ENCODE data around the gene ELL2. TPM values are rescaled to one million over a fixed set of nuclear protein-coding genes. Genes with fewer than 3 reads are reported as not detected.

Gene ELL2
- polyA plus RNA-seq, 1 donor from 2014 or later = 1.4 TPM

DNA sequence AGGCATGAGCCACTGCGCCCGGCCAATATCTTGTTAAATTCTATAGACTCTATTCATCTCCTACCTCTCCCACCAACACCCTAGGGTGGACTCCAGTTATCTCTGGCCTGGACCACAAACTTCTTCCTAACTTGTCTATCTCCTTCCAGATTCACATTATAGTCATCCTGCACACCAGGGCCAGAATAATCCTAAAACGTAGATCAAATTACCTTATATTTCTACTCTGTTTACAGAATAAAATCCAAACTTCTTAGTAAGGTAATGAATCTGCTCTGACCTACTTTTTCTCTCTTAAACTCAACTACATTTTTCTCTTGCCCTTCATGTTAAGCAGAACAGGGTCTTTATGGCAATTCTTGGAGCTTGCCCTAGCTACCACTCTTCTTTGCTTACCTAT is 6.9 kb downstream of the ELL2 start:
- H3K9ac ChIP-seq (ENCODE audit: low read length) = no peak overlapping the region
- no peak overlapping the region for H3K27ac ChIP-seq (ENCODE audit: low read length)
- TF ChIP-seq SMC3 (conservative IDR thresholded peaks at IDR 0.05; ENCODE audit: poor library complexity) (no peak), RAD21 (conservative IDR thresholded peaks at IDR 0.05) (no peak), POLR2AphosphoS5 (IDR thresholded peaks at IDR 0.05) (no peak), TAF1 (IDR thresholded peaks at IDR 0.05; ENCODE audit: low read depth) (no peak), MXI1 (conservative IDR thresholded peaks at IDR 0.05; ENCODE audit: poor library complexity, severe bottlenecking) (no peak), REST (IDR thresholded peaks at IDR 0.05; ENCODE audit: borderline replicate concordance) (no peak), EZH2 (IDR thresholded peaks at IDR 0.05; ENCODE audit: borderline replicate concordance, insufficient read depth, low read length, poor library complexity, severe bottlenecking) (no peak), EP300 (conservative IDR thresholded peaks at IDR 0.05; ENCODE audit: poor library complexity, severe bottlenecking) (no peak)
- TF ChIP-seq, protein P1, sequence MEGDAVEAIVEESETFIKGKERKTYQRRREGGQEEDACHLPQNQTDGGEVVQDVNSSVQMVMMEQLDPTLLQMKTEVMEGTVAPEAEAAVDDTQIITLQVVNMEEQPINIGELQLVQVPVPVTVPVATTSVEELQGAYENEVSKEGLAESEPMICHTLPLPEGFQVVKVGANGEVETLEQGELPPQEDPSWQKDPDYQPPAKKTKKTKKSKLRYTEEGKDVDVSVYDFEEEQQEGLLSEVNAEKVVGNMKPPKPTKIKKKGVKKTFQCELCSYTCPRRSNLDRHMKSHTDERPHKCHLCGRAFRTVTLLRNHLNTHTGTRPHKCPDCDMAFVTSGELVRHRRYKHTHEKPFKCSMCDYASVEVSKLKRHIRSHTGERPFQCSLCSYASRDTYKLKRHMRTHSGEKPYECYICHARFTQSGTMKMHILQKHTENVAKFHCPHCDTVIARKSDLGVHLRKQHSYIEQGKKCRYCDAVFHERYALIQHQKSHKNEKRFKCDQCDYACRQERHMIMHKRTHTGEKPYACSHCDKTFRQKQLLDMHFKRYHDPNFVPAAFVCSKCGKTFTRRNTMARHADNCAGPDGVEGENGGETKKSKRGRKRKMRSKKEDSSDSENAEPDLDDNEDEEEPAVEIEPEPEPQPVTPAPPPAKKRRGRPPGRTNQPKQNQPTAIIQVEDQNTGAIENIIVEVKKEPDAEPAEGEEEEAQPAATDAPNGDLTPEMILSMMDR (IDR thresholded peaks at IDR 0.05; ENCODE audit: poor library complexity, severe bottlenecking) = no peak

DNA sequence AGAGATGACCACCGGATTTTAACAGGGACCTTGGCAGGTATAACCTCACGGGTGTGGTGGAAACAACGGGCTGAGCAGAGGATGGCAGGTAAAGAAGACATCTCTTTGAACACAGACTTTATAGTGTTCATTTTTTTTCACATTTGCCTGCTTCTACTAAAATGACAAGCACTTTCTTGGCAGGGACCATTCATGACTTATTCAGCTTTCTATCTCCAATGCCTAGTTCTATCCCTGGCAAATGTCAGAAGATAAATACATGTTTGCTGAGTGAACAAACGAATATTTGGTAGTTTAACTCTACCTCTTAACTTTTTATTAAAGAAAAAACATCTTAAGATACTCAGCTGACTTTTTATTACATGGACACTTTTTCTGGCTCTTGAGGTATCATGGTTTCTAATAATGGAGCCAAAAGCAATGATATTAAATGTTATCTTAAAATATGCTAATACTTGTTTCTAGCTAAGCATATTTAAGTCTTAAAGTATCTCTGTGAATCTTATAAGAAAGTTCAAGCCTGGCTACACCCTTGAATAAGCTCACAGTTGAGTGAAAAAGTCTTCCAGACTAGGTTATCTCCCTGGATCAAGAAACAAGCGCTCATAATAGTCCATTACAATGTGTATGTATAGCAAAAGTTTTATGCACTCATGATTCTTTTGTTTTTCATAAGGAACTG is 8.5 kb downstream of the ELL2 start:
- H3F3A ChIP-seq (ENCODE audit: insufficient read depth, low read length, poor library complexity, severe bottlenecking) = no peaks in the 10 kb centered on the region
- TF ChIP-seq MXI1 (conservative IDR thresholded peaks at IDR 0.05; ENCODE audit: poor library complexity, severe bottlenecking) (no peak), TAF1 (IDR thresholded peaks at IDR 0.05; ENCODE audit: low read depth) (no peak), EZH2 (IDR thresholded peaks at IDR 0.05; ENCODE audit: borderline replicate concordance, insufficient read depth, low read length, poor library complexity, severe bottlenecking) (no peak), RAD21 (conservative IDR thresholded peaks at IDR 0.05) (no peak), SMC3 (conservative IDR thresholded peaks at IDR 0.05; ENCODE audit: poor library complexity) (no peak), EP300 (conservative IDR thresholded peaks at IDR 0.05; ENCODE audit: poor library complexity, severe bottlenecking) (no peak), REST (IDR thresholded peaks at IDR 0.05; ENCODE audit: borderline replicate concordance) (no peak), POLR2AphosphoS5 (IDR thresholded peaks at IDR 0.05) (no peak)
- TF ChIP-seq, protein P1 (IDR thresholded peaks at IDR 0.05; ENCODE audit: poor library complexity, severe bottlenecking) = no peak
- no peak overlapping the region for H2AFZ ChIP-seq (ENCODE audit: low read depth, low read length)
- no peak overlapping the region for H3K4me3 ChIP-seq (ENCODE audit: low read length)
- H3K9me2 ChIP-seq (ENCODE audit: insufficient read depth, low read length) = no peaks in the 10 kb centered on the region
- no peak overlapping the region for H3K4me2 ChIP-seq (ENCODE audit: low read length)
- peaks cover 8% of the 10 kb centered on the region for H3K79me2 ChIP-seq (replicated peaks; ENCODE audit: insufficient read depth, low read length)
- H3K9ac ChIP-seq (ENCODE audit: low read length) = no peak overlapping the region
- H3K36me3 ChIP-seq (ENCODE audit: insufficient read depth, low read length) = no peaks in the 10 kb centered on the region
- no peaks in the 10 kb centered on the region for H4K20me1 ChIP-seq (ENCODE audit: insufficient read depth)
- no peaks in the 10 kb centered on the region for H3K9me3 ChIP-seq (ENCODE audit: low read length)
- H3K27me3 ChIP-seq (ENCODE audit: insufficient read depth, low read depth, low read length) = no peaks in the 10 kb centered on the region
- no peak overlapping the region for H3K27ac ChIP-seq (ENCODE audit: low read length)

More for the DNA sequence above, 6.9 kb downstream of the ELL2 start:
- Histone ChIP-seq H3K4me2 (ENCODE audit: low read length) (no peak overlapping the region), H3K36me3 (ENCODE audit: insufficient read depth, low read length) (no peaks in the 10 kb centered on the region), H3K27me3 (ENCODE audit: insufficient read depth, low read depth, low read length) (peaks cover 3% of the 10 kb centered on the region), H2AFZ (ENCODE audit: low read depth, low read length) (no peak overlapping the region), H3K79me2 (replicated peaks; ENCODE audit: insufficient read depth, low read length) (peaks cover 8% of the 10 kb centered on the region), H4K20me1 (ENCODE audit: insufficient read depth) (no peaks in the 10 kb centered on the region), H3F3A (ENCODE audit: insufficient read depth, low read length, poor library complexity, severe bottlenecking) (no peaks in the 10 kb centered on the region), H3K9me2 (ENCODE audit: insufficient read depth, low read length) (no peaks in the 10 kb centered on the region), H3K4me3 (ENCODE audit: low read length) (no peak overlapping the region), H3K9me3 (ENCODE audit: low read length) (no peaks in the 10 kb centered on the region)

Measured in neural cell (in vitro differentiated cells).